Smooth muscle cell (in vitro differentiated cells): ENCODE measurements around the gene CTNNA2. TPM values are rescaled to one million over a fixed set of nuclear protein-coding genes. Genes with fewer than 3 reads are reported as not detected.

ENCODE experiments used
- DNase-seq: peaks from one replicate; lab custom pipeline; 2025; ENCODE audit not compliant: unreplicated experiment; lab: John Stamatoyannopoulos, UW
- H2AFZ ChIP-seq: fragments of 200-600 bp; sonication (generic); 2 replicates; pipeline ENCODE4 v1.6.0; 2016; ENCODE audit warnings: antibody characterized with exemption, low read depth, mild to moderate bottlenecking
- H3F3A ChIP-seq: fragments of 200-600 bp; sonication (generic); 2 replicates; pipeline ENCODE4 v1.6.0; 2017; ENCODE audit warnings: antibody characterized with exemption, low read depth
- H3K27ac ChIP-seq: fragments of 200-600 bp; sonication (generic); 2 replicates; pipeline ENCODE4 v1.5.1; 2016; ENCODE audit warnings: low read depth, mild to moderate bottlenecking
- H3K27me3 ChIP-seq: fragments of 200-600 bp; sonication (generic); 2 replicates; pipeline ENCODE4 v1.6.1; 2016; ENCODE audit warnings: low read depth, mild to moderate bottlenecking
- H3K36me3 ChIP-seq: fragments of 200-600 bp; sonication (generic); 2 replicates; pipeline ENCODE4 v1.5.1; 2016; ENCODE audit warnings: low read depth
- H3K4me1 ChIP-seq: fragments of 200-600 bp; sonication (generic); 2 replicates; pipeline ENCODE4 v1.5.1; 2016; ENCODE audit warnings: low read depth
- H3K4me2 ChIP-seq: fragments of 200-600 bp; sonication (generic); 2 replicates; pipeline ENCODE4 v1.6.0; 2016; ENCODE audit warnings: mild to moderate bottlenecking
- H3K4me3 ChIP-seq: fragments of 200-600 bp; sonication (generic); 2 replicates; pipeline ENCODE4 v1.5.1; 2016; ENCODE audit warnings: mild to moderate bottlenecking
- H3K79me2 ChIP-seq: fragments of 200-600 bp; sonication (generic); 2 replicates; pipeline ENCODE4 v1.6.0; 2016; ENCODE audit warnings: low read depth, mild to moderate bottlenecking
- H3K9ac ChIP-seq: fragments of 200-600 bp; sonication (generic); 2 replicates; pipeline ENCODE4 v1.6.0; 2016; ENCODE audit warnings: low read depth
- H3K9me3 ChIP-seq: fragments of 200-600 bp; sonication (generic); replicated peaks from 2 replicates; pipeline ENCODE4 v1.5.1; 2016; ENCODE audit warnings: low read depth
- H4K20me1 ChIP-seq: fragments of 200-600 bp; sonication (generic); 2 replicates; pipeline ENCODE4 v1.6.0; 2016; ENCODE audit warnings: low read depth
- CTCF ChIP-seq: fragments of 200-600 bp; sonication (generic); IDR thresholded peaks from 2 replicates; pipeline ENCODE4 v1.5.1; 2017; ENCODE audit warnings: borderline replicate concordance, mild to moderate bottlenecking, antibody characterized with exemption; ENCODE audit not compliant: insufficient read depth, poor library complexity, severe bottlenecking
- WGBS: methylation state at CpG from one replicate; pipeline ENCODE4 v1.1.7; 2016; ENCODE audit warnings: low lambda C conversion rate; 5-methylcytosine and 5-hydroxymethylcytosine counted together
- polyA plus RNA-seq: library from polyadenylated mRNA; unstranded; fragments of >200 nt; fragmentation: Nextera tagmentation; extraction: Ambion mirVana; gene quantifications from 2 replicates; pipeline ENCODE4 v1.2.1, GENCODE V29; 2016
- total RNA-seq: library from RNA; depleted of rRNA; stranded (reverse); fragments of >200 nt; gene quantifications from 2 replicates; pipeline ENCODE4 v1.2.3, GENCODE V29; 2014

Gene CTNNA2
- total and polyA plus RNA-seq, 2 experiments from 2014 or later, result not detected

- H3K27ac ChIP-seq, result no peak overlapping the region
- no peak for TF ChIP-seq CTCF
- no peak for DNase-seq
- H3K9me3 ChIP-seq, result no peaks in the 10 kb centered on the region
- H4K20me1 ChIP-seq, result no peaks in the 10 kb centered on the region
- no peaks in the 10 kb centered on the region for H3F3A ChIP-seq
- no peaks in the 10 kb centered on the region for H3K36me3 ChIP-seq
- H2AFZ ChIP-seq, result no peak overlapping the region
- H3K9ac ChIP-seq, result no peak overlapping the region
- H3K79me2 ChIP-seq, result no peaks in the 10 kb centered on the region
- H3K4me2 ChIP-seq, result no peak overlapping the region
- no peaks in the 10 kb centered on the region for H3K27me3 ChIP-seq
- no peak overlapping the region for H3K4me3 ChIP-seq
- H3K4me1 ChIP-seq, result no peaks in the 10 kb centered on the region
Observed at GRCh38 chr2:80061881-80062280, 549.0 kb downstream of the CTNNA2 start.

- no peaks in the 10 kb centered on the region for H3K9me3 ChIP-seq
- no peak overlapping the region for H3K27ac ChIP-seq
- H3K27me3 ChIP-seq, result no peaks in the 10 kb centered on the region
- no peaks in the 10 kb centered on the region for H3F3A ChIP-seq
- no peak overlapping the region for H2AFZ ChIP-seq
- H4K20me1 ChIP-seq, result no peaks in the 10 kb centered on the region
- no peaks in the 10 kb centered on the region for H3K4me1 ChIP-seq
- TF ChIP-seq CTCF, result no peak
- H3K4me3 ChIP-seq, result no peak overlapping the region
- no peaks in the 10 kb centered on the region for H3K79me2 ChIP-seq
- no peak for DNase-seq
- H3K4me2 ChIP-seq, result no peak overlapping the region
- no peaks in the 10 kb centered on the region for H3K36me3 ChIP-seq
- no peak overlapping the region for H3K9ac ChIP-seq
Observed at GRCh38 chr2:80062298-80062697, 549.4 kb downstream of the CTNNA2 start.

- Histone ChIP-seq H3K27ac (no peak overlapping the region), H3K36me3 (no peaks in the 10 kb centered on the region), H3K4me1 (no peaks in the 10 kb centered on the region), H2AFZ (no peak overlapping the region), H3K9me3 (no peaks in the 10 kb centered on the region), H4K20me1 (no peaks in the 10 kb centered on the region), H3K27me3 (no peaks in the 10 kb centered on the region), H3K79me2 (no peaks in the 10 kb centered on the region), H3F3A (no peaks in the 10 kb centered on the region), H3K4me3 (no peak overlapping the region), H3K4me2 (no peak overlapping the region), H3K9ac (no peak overlapping the region)
- 89% methylated on average over 4 of the region's 4 CpGs for WGBS
- DNase-seq, result no peak
- TF ChIP-seq CTCF, result no peak
Observed at GRCh38 chr2:80068038-80068731, 555.3 kb downstream of the CTNNA2 start.

GRCh38 chr2:80070587-80070986 is 557.7 kb downstream of the CTNNA2 start:
- Histone ChIP-seq H2AFZ (no peak overlapping the region), H3K79me2 (no peaks in the 10 kb centered on the region), H3K9me3 (no peaks in the 10 kb centered on the region), H3K4me1 (no peaks in the 10 kb centered on the region), H3K27me3 (no peaks in the 10 kb centered on the region), H3K27ac (no peak overlapping the region), H3K4me2 (no peak overlapping the region), H3K9ac (no peak overlapping the region), H3K36me3 (no peaks in the 10 kb centered on the region), H3K4me3 (no peak overlapping the region), H3F3A (no peaks in the 10 kb centered on the region), H4K20me1 (no peaks in the 10 kb centered on the region)
- WGBS, result 88% methylated on average over 4 of the region's 4 CpGs
- no peak for TF ChIP-seq CTCF
- DNase-seq, result no peak
